Stimulated activated CD4-positive, alpha-beta T cell treated with anti-CD3 and anti-CD28 coated beads, TNF-alpha, amount 100 ng/mL, for 24 hours (primary cell): ENCODE results near the gene CDC37L1.

ENCODE experiments used
- DNase-seq, 3 experiments: peaks; one replicate each; pipeline ENCODE4 v3.0.0-alpha.2; 2020; ENCODE audit warnings: low read depth in 3 of 3

CDC37L1 gene

DNA sequence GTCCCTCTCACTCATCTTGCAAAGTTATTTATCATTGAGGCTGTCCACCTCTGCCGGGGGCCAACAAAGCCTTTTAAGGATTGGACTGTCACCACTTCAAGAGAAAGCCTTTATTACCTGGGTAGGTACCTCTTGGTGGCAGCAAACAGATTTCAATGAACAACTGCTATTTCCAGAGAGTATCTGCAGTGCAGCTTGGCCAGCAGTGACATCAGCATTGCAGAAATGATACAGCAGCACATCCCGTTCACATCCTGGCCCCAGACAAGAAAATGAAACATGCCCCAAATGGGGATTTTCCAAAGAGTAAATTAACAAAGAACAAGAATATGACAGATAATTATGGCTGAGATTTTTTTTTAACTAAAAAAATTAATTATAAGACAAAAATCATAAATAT lies 10.8 kb upstream of the CDC37L1 start:
- no peak for DNase-seq

- DNase-seq, result no peak
Observed at GRCh38 chr9:4669890-4670289, 9.5 kb upstream of the CDC37L1 start.

DNA sequence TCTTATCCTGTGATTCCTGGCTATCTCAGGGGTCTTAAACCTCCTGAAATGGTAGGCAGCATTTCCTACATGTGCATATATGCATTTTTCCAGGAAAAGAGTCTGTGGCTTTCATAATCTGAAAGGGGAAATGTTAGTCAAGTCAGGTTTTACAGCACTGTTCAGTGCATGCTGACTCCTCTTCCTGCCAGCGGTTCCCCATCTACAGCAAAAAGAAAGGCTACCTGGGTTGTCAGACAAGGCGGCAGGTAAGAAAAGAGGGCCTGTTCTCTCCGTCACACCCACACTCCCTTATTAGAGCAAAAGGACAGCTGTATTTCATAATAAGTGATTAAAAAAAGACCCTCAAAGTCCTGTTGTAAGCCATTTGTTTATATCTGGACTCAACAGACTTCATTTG lies 8.8 kb upstream of the CDC37L1 start:
- DNase-seq, result no peak

DNA sequence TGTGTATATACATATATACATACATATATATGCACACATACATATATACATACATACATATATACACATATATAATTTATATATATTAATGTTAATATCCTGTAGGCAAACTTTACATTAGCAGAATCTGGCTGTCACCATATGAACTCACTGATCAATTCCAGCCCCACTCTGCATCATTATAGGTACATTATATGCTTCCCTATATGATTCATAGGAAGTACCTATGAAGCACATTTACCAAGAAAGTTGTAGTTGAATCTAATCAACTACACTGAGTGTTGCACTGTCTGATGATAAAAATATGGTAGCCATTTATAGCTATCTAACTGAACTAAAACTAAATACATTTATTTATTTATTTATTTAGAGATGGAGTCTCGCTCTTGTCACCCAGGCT lies 7.6 kb upstream of the CDC37L1 start:
- DNase-seq, result no peak

DNA sequence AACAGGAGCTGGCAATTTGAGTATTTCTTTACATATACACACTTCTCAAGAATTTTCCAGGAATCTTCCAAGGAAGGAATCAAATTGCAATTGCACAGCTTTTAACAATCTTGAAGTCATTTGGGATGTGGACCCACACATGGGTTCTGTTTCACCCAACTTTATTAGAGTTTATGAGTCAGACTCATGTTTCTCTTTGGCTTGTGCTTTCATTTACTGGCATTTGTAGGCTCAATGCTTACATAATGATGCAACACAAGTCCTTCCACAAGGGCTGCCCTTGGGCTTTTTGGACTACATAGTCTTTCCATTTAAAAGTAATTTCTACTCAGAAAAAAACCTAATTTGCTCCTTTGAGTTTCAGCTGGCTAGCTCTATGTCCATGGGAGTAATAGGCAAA lies 4.6 kb upstream of the CDC37L1 start:
- no peak for DNase-seq

DNA sequence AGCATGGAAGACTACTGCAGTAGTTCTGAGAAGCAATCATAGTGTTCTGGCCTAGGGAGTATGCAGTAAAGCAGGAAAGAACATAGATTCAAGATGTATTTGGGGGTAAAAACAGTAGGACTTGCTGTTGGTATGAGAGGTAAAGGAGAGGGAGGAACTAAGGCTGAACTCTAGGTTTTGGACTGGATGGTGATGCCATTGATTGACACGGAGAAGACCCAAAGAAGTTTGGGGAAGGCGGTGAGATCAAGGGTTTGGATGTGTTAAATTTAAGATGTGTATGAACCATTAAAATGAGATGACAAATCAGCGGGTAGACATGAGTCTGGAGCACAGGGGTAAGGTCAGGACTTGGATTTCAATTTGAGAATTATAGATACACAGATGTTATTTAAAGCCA lies 2.0 kb upstream of the CDC37L1 start:
- no peak for DNase-seq

DNA sequence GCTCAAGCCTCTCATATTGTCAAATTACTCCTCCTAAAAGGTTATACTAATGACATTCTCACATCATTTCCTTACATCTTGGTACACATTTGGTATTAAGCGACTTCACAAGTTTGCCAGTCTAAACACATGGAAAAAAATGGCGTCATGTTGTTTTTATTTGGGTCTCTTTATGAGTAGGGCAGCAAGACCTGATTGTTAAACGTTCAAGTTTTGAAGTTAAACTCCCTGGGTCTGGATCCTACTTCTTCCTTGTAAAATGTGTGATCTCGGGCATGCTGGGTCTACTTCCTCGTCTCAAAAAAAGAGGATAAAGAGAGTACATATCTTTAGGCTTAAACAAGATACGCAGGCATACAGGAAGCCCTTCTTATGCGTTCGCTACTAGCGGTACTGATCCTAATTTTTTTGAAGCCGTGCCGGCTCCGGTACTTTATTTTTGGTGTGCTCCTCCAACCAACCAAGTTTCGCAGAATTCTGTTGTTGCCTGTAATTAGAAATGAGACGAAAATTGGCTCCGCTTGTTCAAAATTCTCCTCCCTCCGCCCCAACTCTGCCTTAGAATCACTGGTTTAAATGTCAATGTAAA lies 596 bp upstream of the CDC37L1 start:
- DNase-seq, result no peak

DNA sequence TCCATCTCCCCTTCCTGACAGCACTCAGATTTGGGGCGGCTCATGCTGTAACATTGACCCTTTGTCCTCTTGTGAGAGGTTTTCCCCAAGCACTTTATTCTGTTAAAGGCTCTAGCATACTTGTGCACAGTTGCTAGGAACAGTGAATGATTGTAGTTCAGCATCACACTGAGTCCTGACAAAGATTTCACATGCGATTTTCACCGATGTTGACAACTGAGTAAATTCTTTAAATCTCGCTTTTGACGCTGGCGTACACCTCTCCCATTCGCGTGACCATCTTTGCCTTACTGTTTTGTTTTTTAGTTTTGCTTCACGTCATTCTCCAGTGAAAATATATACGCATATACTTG lies 780 bp downstream of the CDC37L1 start:
- no peak for DNase-seq

- no peak for DNase-seq
Observed at GRCh38 chr9:4680750-4681149, 1.4 kb downstream of the CDC37L1 start.

DNA sequence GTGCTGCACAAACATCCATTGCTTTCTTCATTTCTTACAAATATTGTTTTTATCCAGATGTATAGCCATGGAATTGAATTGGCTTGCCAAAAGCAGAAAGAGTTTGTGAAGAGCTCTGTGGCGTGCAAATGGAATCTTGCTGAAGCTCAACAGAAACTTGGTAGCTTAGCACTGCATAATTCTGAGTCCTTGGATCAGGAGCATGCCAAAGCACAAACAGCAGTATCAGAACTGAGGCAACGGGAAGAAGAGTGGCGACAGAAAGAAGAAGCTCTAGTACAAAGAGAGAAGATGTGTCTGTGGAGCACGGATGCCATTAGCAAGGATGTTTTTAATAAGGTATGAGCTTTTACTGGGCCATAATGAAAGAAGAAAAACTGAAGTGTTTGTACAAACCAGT lies 5.5 kb downstream of the CDC37L1 start:
- DNase-seq, result no peak

DNA sequence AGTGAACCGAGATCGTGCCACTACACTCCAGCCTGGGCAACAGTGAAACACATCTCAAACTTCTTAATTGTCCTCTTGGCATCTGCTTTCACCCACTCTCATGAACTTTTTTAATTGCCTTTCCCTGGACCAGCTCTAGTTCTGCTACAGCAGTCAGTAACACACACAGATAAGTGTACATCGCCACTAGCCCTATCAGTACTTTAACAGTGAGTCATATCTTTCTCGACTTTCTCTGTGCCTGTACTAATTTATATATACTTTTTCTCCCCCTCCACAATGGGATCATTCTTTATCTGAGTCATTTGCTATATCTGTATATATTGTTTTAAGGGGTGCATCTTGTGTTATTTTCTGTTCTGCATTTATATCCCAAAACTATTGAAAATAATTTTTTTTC lies 6.7 kb downstream of the CDC37L1 start:
- no peak for DNase-seq

DNA sequence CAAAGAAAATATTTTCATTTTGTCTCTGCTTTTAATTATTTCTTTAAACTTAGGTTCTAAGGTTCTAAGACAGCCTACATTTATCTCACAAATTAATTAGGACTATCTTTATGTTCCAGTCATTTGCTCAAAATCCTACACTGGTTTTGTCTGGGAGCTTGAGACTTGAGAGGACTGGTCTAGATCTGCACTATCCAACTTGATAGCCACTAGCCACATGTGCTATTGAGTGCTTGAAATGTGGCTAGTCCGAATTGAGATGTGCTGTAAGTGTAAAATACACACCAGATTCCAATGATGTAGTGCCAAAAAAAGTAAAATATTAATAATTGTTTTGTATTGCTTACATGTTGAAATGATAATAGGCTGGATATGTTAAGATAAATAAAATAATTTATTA lies 7.2 kb downstream of the CDC37L1 start:
- DNase-seq, result no peak

DNA sequence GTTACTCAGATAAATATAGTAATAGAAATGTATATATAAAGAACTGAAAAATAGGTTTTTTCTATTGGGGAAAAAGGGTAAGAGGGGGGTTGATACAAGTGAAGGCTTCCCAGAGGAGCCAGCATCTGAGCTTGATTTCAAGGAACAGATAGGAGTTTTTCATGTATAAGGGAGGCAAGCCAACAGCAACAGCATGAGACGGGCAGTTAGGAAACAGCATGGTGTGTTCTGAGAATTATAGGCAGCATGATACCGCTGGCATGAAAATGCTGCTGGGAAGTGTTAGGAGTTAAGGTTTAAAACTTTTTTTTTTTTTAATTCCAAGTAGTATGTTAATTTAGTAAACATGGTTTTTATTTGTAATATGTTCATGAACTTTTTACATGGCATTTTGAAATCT lies 9.7 kb downstream of the CDC37L1 start:
- no peak for DNase-seq

- DNase-seq, result peak in 1 of 3 experiments; percentile 17
Observed at GRCh38 chr9:4689687-4690104, 10.3 kb downstream of the CDC37L1 start.

DNA sequence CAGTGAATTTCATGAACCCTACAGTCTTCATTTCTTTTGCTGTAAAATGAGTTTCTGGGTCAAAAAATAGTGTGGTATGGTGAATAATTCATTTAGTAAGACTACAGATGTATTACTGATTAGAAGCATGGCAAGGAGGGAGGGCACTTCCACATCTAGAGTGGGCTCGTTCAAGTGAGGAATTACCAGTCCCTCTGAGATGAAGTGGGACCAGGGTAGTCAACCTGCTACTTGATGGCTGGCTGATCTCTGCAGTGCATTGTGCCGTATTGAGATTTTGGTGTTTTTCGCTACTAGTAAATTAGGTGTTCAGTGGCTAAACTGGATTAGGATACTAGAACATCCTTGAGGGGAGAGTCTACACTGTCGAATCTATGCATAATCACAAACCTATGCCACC lies 10.8 kb downstream of the CDC37L1 start:
- DNase-seq, result no peak

- DNase-seq, result no peak
Observed at GRCh38 chr9:4691795-4692194, 12.4 kb downstream of the CDC37L1 start.

- no peak for DNase-seq
Observed at GRCh38 chr9:4700091-4700490, 20.7 kb downstream of the CDC37L1 start.

GRCh38 chr9:4700932-4701331 lies 21.6 kb downstream of the CDC37L1 start:
- no peak for DNase-seq

DNA sequence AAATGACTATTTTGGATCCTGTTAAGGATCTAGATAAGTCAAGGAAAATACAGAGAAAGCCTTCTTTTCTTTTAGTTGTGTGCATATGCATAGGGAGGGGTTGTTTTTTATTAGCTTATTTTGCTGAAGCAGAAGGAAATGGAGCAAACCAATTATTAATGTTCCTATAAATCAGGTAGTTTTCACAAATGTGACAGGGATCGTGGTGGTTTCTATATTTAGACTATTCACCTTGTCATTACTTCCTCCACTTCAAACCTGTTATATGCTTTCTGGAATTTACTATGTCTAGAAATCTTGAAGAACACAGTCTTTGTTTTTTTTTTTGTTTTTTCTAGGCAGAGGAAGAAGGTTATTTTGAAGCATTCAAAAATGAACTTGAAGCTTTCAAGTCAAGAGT lies 22.2 kb downstream of the CDC37L1 start:
- no peak for DNase-seq

DNA sequence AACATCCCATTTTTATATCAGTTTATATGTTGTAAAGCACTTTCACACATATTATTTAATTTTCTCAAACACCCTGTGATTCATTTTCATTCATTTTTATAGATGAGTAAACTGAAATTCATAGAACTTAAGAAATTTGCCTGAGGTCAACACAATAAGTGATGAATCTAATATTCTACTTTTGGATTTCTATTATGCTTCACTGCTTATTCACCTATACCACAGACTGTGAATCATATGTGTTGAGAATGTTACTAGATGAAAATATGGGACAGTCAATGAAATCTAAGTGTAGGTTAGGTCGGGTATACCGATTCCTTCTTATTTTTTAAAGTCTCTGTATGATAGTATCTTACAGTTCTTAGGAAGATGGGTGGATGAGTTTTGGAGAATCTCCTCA lies 24.8 kb downstream of the CDC37L1 start:
- no peak for DNase-seq

GRCh38 chr9:4706021-4706420 lies 26.7 kb downstream of the CDC37L1 start:
- no peak for DNase-seq

- DNase-seq, result no peak
Observed at GRCh38 chr9:4706971-4707622, 27.7 kb downstream of the CDC37L1 start.

GRCh38 chr9:4709380-4709779 lies 30.0 kb downstream of the CDC37L1 start:
- no peak for DNase-seq

- DNase-seq, result no peak
Observed at GRCh38 chr9:4713849-4714248, 34.5 kb downstream of the CDC37L1 start.
